Mesendoderm (in vitro differentiated cells): ENCODE results near the gene JARID2.

ENCODE experiments used
- DNase-seq: peaks from one replicate; pipeline ENCODE4 v3.0.0; 2013
- H2AK5ac ChIP-seq: 2 replicates; pipeline ENCODE4 v1.6.1; 2013; ENCODE audit warnings: low read length, inconsistent platforms
- H2BK120ac ChIP-seq: 2 replicates; pipeline ENCODE4 v1.6.1; 2013; ENCODE audit warnings: low read depth, mild to moderate bottlenecking, low read length, moderate library complexity, mixed read lengths
- H2BK15ac ChIP-seq: replicated peaks from 2 replicates; pipeline ENCODE4 v1.6.1; 2013; ENCODE audit warnings: low read depth, mild to moderate bottlenecking, moderate library complexity
- H2BK5ac ChIP-seq: 2 replicates; pipeline ENCODE4 v1.6.1; 2013; ENCODE audit warnings: low read length, inconsistent platforms
- H3K18ac ChIP-seq: 2 replicates; pipeline ENCODE4 v1.6.1; 2013; ENCODE audit warnings: mild to moderate bottlenecking, low read length, mixed read lengths
- H3K23ac ChIP-seq: one replicate; pipeline ENCODE4 v1.6.1; 2013; ENCODE audit warnings: low read length
- H3K27ac ChIP-seq: 2 replicates; pipeline ENCODE4 v1.5.1; 2013; ENCODE audit warnings: low read depth, mild to moderate bottlenecking, inconsistent platforms, low read length, moderate library complexity
- H3K27me3 ChIP-seq: 2 replicates; pipeline ENCODE4 v1.6.1; 2013; ENCODE audit warnings: low read length, control low read depth, mild to moderate bottlenecking, inconsistent platforms; ENCODE audit not compliant: insufficient read depth, poor library complexity
- H3K36me3 ChIP-seq: 2 replicates; pipeline ENCODE4 v1.6.1; 2013; ENCODE audit warnings: low read length, inconsistent platforms; ENCODE audit not compliant: control insufficient read depth, insufficient read depth
- H3K4ac ChIP-seq: one replicate; pipeline ENCODE4 v1.6.1; 2013; ENCODE audit warnings: low read depth, mild to moderate bottlenecking, low read length, moderate library complexity
- H3K4me1 ChIP-seq: 2 replicates; pipeline ENCODE4 v1.6.1; 2013; ENCODE audit warnings: low read depth, low read length, inconsistent platforms; ENCODE audit not compliant: control insufficient read depth
- H3K4me2 ChIP-seq: 2 replicates; pipeline ENCODE4 v1.6.1; 2013; ENCODE audit warnings: low read length
- H3K4me3 ChIP-seq: 2 replicates; pipeline ENCODE4 v1.5.1; 2013; ENCODE audit warnings: mild to moderate bottlenecking, low read length
- H3K56ac ChIP-seq: one replicate; pipeline ENCODE4 v1.6.1; 2013; ENCODE audit warnings: low read length
- H3K79me1 ChIP-seq: 2 replicates; pipeline ENCODE4 v1.6.1; 2013; ENCODE audit warnings: low read length, inconsistent platforms
- H3K79me2 ChIP-seq: 2 replicates; pipeline ENCODE4 v1.6.1; 2013; ENCODE audit warnings: mild to moderate bottlenecking, low read length; ENCODE audit not compliant: control insufficient read depth, insufficient read depth
- H3K9ac ChIP-seq: 2 replicates; pipeline ENCODE4 v1.6.1; 2013; ENCODE audit warnings: low read length, inconsistent platforms
- H4K5ac ChIP-seq: one replicate; pipeline ENCODE4 v1.6.1; 2013; ENCODE audit warnings: low read length
- H4K8ac ChIP-seq: one replicate; pipeline ENCODE4 v1.6.1; 2013; ENCODE audit warnings: low read depth, mild to moderate bottlenecking, control low read depth, low read length, moderate library complexity
- WGBS: extraction: QIAGEN DNeasy Blood & Tissue Kit; methylation state at CpG from one replicate; pipeline ENCODE4 v1.1.7; 2013; ENCODE audit warnings: low lambda C conversion rate, missing lambda C conversion rate; ENCODE audit not compliant: insufficient coverage; ENCODE audit errors: extremely low coverage; 5-methylcytosine and 5-hydroxymethylcytosine counted together

JARID2 gene

DNA sequence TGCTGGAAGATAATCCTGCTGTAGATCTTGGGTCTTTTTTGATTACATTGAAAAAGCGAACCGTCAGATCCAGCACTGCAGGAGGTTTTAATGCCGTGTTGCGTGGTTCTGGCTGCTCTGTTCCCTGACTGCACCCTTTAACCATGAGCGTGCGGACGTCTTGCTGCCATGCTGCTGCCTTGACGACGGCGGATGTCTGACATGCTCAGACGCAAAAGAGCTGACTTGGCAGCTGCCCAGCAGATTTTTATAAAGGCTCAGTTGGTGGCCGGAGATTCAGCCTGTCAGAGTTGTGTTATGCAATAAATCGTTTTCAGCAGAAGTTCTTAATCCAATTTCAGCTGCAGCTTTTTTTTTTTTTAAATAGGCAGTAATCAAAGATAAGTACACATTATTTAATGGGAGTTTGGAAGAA, 119.4 kb downstream of the JARID2 start:
- peaks cover 35% of the 10 kb centered on the region for H3K4me1 ChIP-seq
- no peak overlapping the region for H3K27ac ChIP-seq

DNA sequence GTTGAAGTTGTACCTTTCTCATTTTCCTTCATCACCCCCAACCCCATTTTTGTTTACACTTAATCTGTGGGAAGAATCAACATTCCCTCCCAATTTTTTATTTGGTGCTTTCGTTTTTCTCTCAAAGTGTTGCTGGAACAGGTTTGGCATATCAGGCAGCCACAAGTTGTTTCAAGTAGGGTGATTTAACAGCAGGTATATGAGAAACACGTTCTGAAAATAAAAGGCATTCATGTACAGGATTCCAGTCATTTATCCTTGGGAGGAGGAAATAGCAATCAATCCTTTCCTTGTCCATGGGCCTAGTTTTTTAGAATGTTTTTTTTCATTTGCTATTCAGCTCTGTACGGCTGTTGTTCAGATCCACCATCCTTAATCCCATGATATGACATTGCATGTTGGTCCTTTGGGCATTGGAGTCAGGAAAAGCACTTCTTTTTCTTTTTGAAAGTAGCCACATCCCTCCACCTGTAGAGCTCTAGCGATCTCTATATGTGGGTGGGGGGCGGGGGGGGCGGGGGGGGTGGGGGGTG, 120.2 kb downstream of the JARID2 start:
- H2AK5ac ChIP-seq: no peak overlapping the region
- peak overlapping the region; percentile 67 for H3K23ac ChIP-seq
- H3K9ac ChIP-seq: no peak overlapping the region
- no peak overlapping the region for H4K8ac ChIP-seq
- no peak overlapping the region for H2BK120ac ChIP-seq
- no peak overlapping the region for H3K27ac ChIP-seq
- H3K79me1 ChIP-seq: peaks cover 25% of the 10 kb centered on the region
- no peak overlapping the region for H3K4ac ChIP-seq
- WGBS: no CpG with 5 or more reads among the region's 6 CpGs
- no peak overlapping the region for H2BK15ac ChIP-seq
- H3K27me3 ChIP-seq: no peaks in the 10 kb centered on the region
- no peak overlapping the region for H2BK5ac ChIP-seq
- H4K5ac ChIP-seq: no peak overlapping the region
- no peak for DNase-seq
- H3K4me2 ChIP-seq: no peak overlapping the region
- peaks cover 93% of the 10 kb centered on the region for H3K79me2 ChIP-seq
- H3K4me1 ChIP-seq: peaks cover 30% of the 10 kb centered on the region
- H3K4me3 ChIP-seq: no peak overlapping the region
- no peaks in the 10 kb centered on the region for H3K36me3 ChIP-seq
- H3K56ac ChIP-seq: no peak overlapping the region
- no peak overlapping the region for H3K18ac ChIP-seq

More for the DNA sequence above, 119.4 kb downstream of the JARID2 start:
- Histone ChIP-seq H2BK15ac (no peak overlapping the region), H4K5ac (no peak overlapping the region), H3K36me3 (no peaks in the 10 kb centered on the region), H3K27me3 (no peaks in the 10 kb centered on the region), H3K4ac (no peak overlapping the region), H3K9ac (no peak overlapping the region), H3K79me1 (peaks cover 25% of the 10 kb centered on the region), H2BK5ac (no peak overlapping the region), H3K4me2 (no peak overlapping the region), H3K18ac (no peak overlapping the region), H4K8ac (no peak overlapping the region), H2BK120ac (no peak overlapping the region), H3K4me3 (no peak overlapping the region), H3K79me2 (peaks cover 94% of the 10 kb centered on the region), H2AK5ac (no peak overlapping the region), H3K56ac (no peak overlapping the region), H3K23ac (no peak overlapping the region)
- DNase-seq: no peak
- no CpG with 5 or more reads among the region's 13 CpGs for WGBS

- H3K4me1 ChIP-seq: peaks cover 30% of the 10 kb centered on the region
- no CpG with 5 or more reads among the region's 2 CpGs for WGBS
These were observed 121.0 kb downstream of the JARID2 start for GRCh38 chr6:15366879-15367278.

GRCh38 chr6:15368186-15368585, 122.3 kb downstream of the JARID2 start:
- Histone ChIP-seq H3K36me3 (no peaks in the 10 kb centered on the region), H2BK5ac (no peak overlapping the region), H3K56ac (no peak overlapping the region), H3K27ac (no peak overlapping the region), H4K8ac (no peak overlapping the region), H3K27me3 (no peaks in the 10 kb centered on the region), H2BK15ac (no peak overlapping the region), H3K9ac (no peak overlapping the region), H4K5ac (no peak overlapping the region), H3K4me1 (peaks cover 18% of the 10 kb centered on the region), H3K18ac (no peak overlapping the region), H3K4ac (no peak overlapping the region), H2BK120ac (no peak overlapping the region), H2AK5ac (no peak overlapping the region), H3K4me2 (no peak overlapping the region), H3K79me2 (peaks cover 93% of the 10 kb centered on the region), H3K79me1 (peaks cover 22% of the 10 kb centered on the region), H3K23ac (no peak overlapping the region), H3K4me3 (no peak overlapping the region)
- no peak for DNase-seq

More at GRCh38 chr6:15366879-15367278, 121.0 kb downstream of the JARID2 start:
- H4K5ac ChIP-seq: no peak overlapping the region
- no peak overlapping the region for H3K9ac ChIP-seq
- H2BK120ac ChIP-seq: no peak overlapping the region
- no peak overlapping the region for H3K56ac ChIP-seq
- no peak overlapping the region for H3K4me3 ChIP-seq
- H4K8ac ChIP-seq: no peak overlapping the region
- no peak overlapping the region for H3K4me2 ChIP-seq
- H2BK5ac ChIP-seq: no peak overlapping the region
- H2AK5ac ChIP-seq: no peak overlapping the region
- no peak for DNase-seq
- no peak overlapping the region for H3K4ac ChIP-seq
- H3K79me2 ChIP-seq: peaks cover 94% of the 10 kb centered on the region
- no peak overlapping the region for H3K23ac ChIP-seq
- no peak overlapping the region for H2BK15ac ChIP-seq
- no peak overlapping the region for H3K27ac ChIP-seq
- peaks cover 28% of the 10 kb centered on the region for H3K79me1 ChIP-seq
- H3K18ac ChIP-seq: no peak overlapping the region
- H3K36me3 ChIP-seq: no peaks in the 10 kb centered on the region
- no peaks in the 10 kb centered on the region for H3K27me3 ChIP-seq

DNA sequence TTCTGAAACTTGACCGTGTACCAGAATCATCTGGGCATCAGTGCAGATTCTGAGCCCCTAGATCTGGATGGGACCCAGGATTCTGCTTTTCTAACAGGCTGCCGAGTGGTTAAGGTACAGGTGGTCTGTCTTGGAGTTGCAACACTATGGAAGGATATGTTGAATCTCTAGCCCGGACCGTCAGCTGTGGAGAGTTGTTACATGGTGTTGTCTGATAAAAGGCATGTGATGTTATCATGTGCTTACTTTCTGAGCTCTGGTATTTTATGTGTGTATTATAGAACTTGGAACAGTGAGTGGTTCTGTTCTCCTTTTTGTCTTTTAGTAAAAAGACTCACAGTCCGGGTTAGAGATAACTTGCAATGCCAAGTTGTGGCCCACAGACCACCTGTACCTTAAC, 123.0 kb downstream of the JARID2 start:
- no peak overlapping the region for H4K8ac ChIP-seq
- no peak for DNase-seq
- no peak overlapping the region for H3K56ac ChIP-seq
- H3K36me3 ChIP-seq: no peaks in the 10 kb centered on the region
- no peaks in the 10 kb centered on the region for H3K27me3 ChIP-seq
- no peak overlapping the region for H2BK15ac ChIP-seq
- H3K4me3 ChIP-seq: no peak overlapping the region
- H3K27ac ChIP-seq: no peak overlapping the region
- H2AK5ac ChIP-seq: no peak overlapping the region
- peaks cover 24% of the 10 kb centered on the region for H3K79me1 ChIP-seq
- no peak overlapping the region for H3K18ac ChIP-seq
- no peak overlapping the region for H3K23ac ChIP-seq
- H3K4ac ChIP-seq: no peak overlapping the region
- H3K9ac ChIP-seq: no peak overlapping the region
- H4K5ac ChIP-seq: no peak overlapping the region
- H3K4me2 ChIP-seq: no peak overlapping the region
- H3K79me2 ChIP-seq: peaks cover 94% of the 10 kb centered on the region
- no peak overlapping the region for H2BK5ac ChIP-seq
- H3K4me1 ChIP-seq: peaks cover 18% of the 10 kb centered on the region
- no CpG with 5 or more reads among the region's 5 CpGs for WGBS
- no peak overlapping the region for H2BK120ac ChIP-seq

GRCh38 chr6:15369838-15370237, 124.0 kb downstream of the JARID2 start:
- Histone ChIP-seq H3K4ac (no peak overlapping the region), H3K23ac (no peak overlapping the region), H2BK120ac (no peak overlapping the region), H3K4me3 (no peak overlapping the region), H2BK15ac (no peak overlapping the region), H3K4me1 (peaks cover 16% of the 10 kb centered on the region), H3K27ac (no peak overlapping the region), H3K56ac (peak overlapping the region; percentile 13), H2BK5ac (no peak overlapping the region), H3K79me2 (peaks cover 95% of the 10 kb centered on the region), H3K4me2 (no peak overlapping the region), H3K9ac (no peak overlapping the region), H2AK5ac (no peak overlapping the region), H3K79me1 (peaks cover 23% of the 10 kb centered on the region), H3K36me3 (no peaks in the 10 kb centered on the region), H4K8ac (no peak overlapping the region), H3K27me3 (no peaks in the 10 kb centered on the region), H4K5ac (no peak overlapping the region), H3K18ac (no peak overlapping the region)
- DNase-seq: no peak
- WGBS: no CpG with 5 or more reads among the region's 4 CpGs
